ENCODE data around the gene TSHR.

GRCh38 chr14:80982711-80983110 lies 27.3 kb downstream of the TSHR start:
- TF ChIP-seq POU6F1 (CRISPR knock-in tag; IDR thresholded peaks at IDR 0.05; ENCODE audit: borderline replicate concordance, low read depth) (no peak), RARB (CRISPR knock-in tag; IDR thresholded peaks at IDR 0.05) (no peak), ARNTL (CRISPR knock-in tag; IDR thresholded peaks at IDR 0.05; ENCODE audit: borderline replicate concordance, low read depth) (no peak), TSHZ2 (CRISPR knock-in tag; IDR thresholded peaks at IDR 0.05) (no peak), ZFP3 (CRISPR knock-in tag; IDR thresholded peaks at IDR 0.05) (no peak), PATZ1 (CRISPR knock-in tag; IDR thresholded peaks at IDR 0.05; ENCODE audit: borderline replicate concordance) (no peak), ESRRG (CRISPR knock-in tag; IDR thresholded peaks at IDR 0.05) (no peak), CSDC2 (CRISPR knock-in tag; IDR thresholded peaks at IDR 0.05) (no peak), ZNF8 (CRISPR knock-in tag; IDR thresholded peaks at IDR 0.05) (no peak), CREB5 (CRISPR knock-in tag; IDR thresholded peaks at IDR 0.05; ENCODE audit: low read depth) (no peak), TOX (CRISPR knock-in tag; IDR thresholded peaks at IDR 0.05; ENCODE audit: borderline replicate concordance) (no peak), ZFP30 (CRISPR knock-in tag; IDR thresholded peaks at IDR 0.05) (no peak), GLIS3 (CRISPR knock-in tag; IDR thresholded peaks at IDR 0.05) (no peak)

Measured in SK-N-SH treated with all-trans-retinoic acid at 6 μM for 48 hours (cell line).